HepG2 (cell line): Measurements from ENCODE around the gene DLST. TPM values are rescaled to one million over a fixed set of nuclear protein-coding genes. Genes with fewer than 3 reads are reported as not detected.

Source experiments
- CEBPG ChIP-seq: IDR thresholded peaks from 2 replicates; pipeline ENCODE4 v1.6.1; 2016
- FOSL2 ChIP-seq: sonication (generic); formaldehyde crosslinking; IDR thresholded peaks from 2 replicates; pipeline ENCODE4 v1.4.0; 2020; ENCODE audit warnings: missing genetic modification reagents
- MEF2D ChIP-seq: sonication (generic); formaldehyde crosslinking; IDR thresholded peaks from 2 replicates; pipeline ENCODE4 v1.5.1; 2020; ENCODE audit warnings: mild to moderate bottlenecking, missing genetic modification reagents
- SETDB1 ChIP-seq: sonication (generic); formaldehyde crosslinking; IDR thresholded peaks from 2 replicates; pipeline ENCODE4 v1.5.1; 2020; ENCODE audit warnings: missing genetic modification reagents, mild to moderate bottlenecking, borderline replicate concordance
- SMAD9 ChIP-seq: sonication (generic); formaldehyde crosslinking; IDR thresholded peaks from 2 replicates; pipeline ENCODE4 v1.5.1; 2020; ENCODE audit warnings: mild to moderate bottlenecking, missing genetic modification reagents
- TBX2 ChIP-seq: sonication (generic); formaldehyde crosslinking; IDR thresholded peaks from 2 replicates; pipeline ENCODE4 v1.5.0; 2020; ENCODE audit warnings: missing genetic modification reagents, mild to moderate bottlenecking, borderline replicate concordance
- ZFP82 ChIP-seq: sonication (generic); formaldehyde crosslinking; IDR thresholded peaks from 2 replicates; pipeline ENCODE4 v1.5.1; 2020; ENCODE audit warnings: mild to moderate bottlenecking, missing genetic modification reagents, borderline replicate concordance
- ZNF180 ChIP-seq: sonication (generic); formaldehyde crosslinking; IDR thresholded peaks from 2 replicates; pipeline ENCODE4 v1.4.0; 2020; ENCODE audit warnings: low read depth, missing genetic modification reagents, borderline replicate concordance
- ZNF331 ChIP-seq: sonication (generic); formaldehyde crosslinking; IDR thresholded peaks from 2 replicates; pipeline ENCODE4 v1.4.0; 2020; ENCODE audit warnings: missing genetic modification reagents
- ZNF556 ChIP-seq: sonication (generic); formaldehyde crosslinking; IDR thresholded peaks from 2 replicates; pipeline ENCODE4 v1.4.0; 2020; ENCODE audit warnings: mild to moderate bottlenecking, missing genetic modification reagents, borderline replicate concordance
- ZNF674 ChIP-seq: sonication (generic); formaldehyde crosslinking; IDR thresholded peaks from 2 replicates; pipeline ENCODE4 v1.5.0; 2020; ENCODE audit warnings: low read depth, mild to moderate bottlenecking, missing genetic modification reagents
- ZNF776 ChIP-seq: sonication (generic); formaldehyde crosslinking; IDR thresholded peaks from 2 replicates; pipeline ENCODE4 v1.4.0; 2020; ENCODE audit warnings: mild to moderate bottlenecking, missing genetic modification reagents
- ZNF781 ChIP-seq: sonication (generic); formaldehyde crosslinking; IDR thresholded peaks from 2 replicates; pipeline ENCODE4 v1.5.1; 2020; ENCODE audit warnings: borderline replicate concordance, mild to moderate bottlenecking, missing genetic modification reagents; ENCODE audit errors: not compliant biosample characterization
- ZSCAN25 ChIP-seq: sonication (generic); formaldehyde crosslinking; IDR thresholded peaks from 2 replicates; pipeline ENCODE4 v1.8.0; 2022; ENCODE audit warnings: mild to moderate bottlenecking, missing genetic modification reagents
- ZSCAN31 ChIP-seq: sonication (generic); formaldehyde crosslinking; IDR thresholded peaks from 2 replicates; pipeline ENCODE4 v1.5.0; 2020; ENCODE audit warnings: low read depth, mild to moderate bottlenecking, missing genetic modification reagents
- polyA plus RNA-seq, 8 experiments: library from polyadenylated mRNA; depleted of rRNA in 3 of 8; stranded (reverse) in 7 of 8; unstranded in 1 of 8; fragments of >200 nt; fragmentation: Illumina TruSeq in 4 of 8; extraction: Trizol in 4 of 8; gene quantifications; 2 replicates each; pipeline versions ENCODE4 v1.2.1 to v1.2.3, GENCODE V29; 2011 to 2016; ENCODE audit warnings: low read depth in 4 of 8, missing spikeins in 1 of 8, mixed read lengths in 1 of 8; ENCODE audit not compliant: insufficient read depth in 1 of 8
- total RNA-seq, 5 experiments: library from RNA; depleted of rRNA; stranded (reverse); fragments of >200 nt; fragmentation: Illumina TruSeq; extraction: Trizol; gene quantifications; 2 replicates each; pipeline ENCODE4 v1.2.3, GENCODE V29; 2016; ENCODE audit warnings: low read depth in 1 of 5
- TF ChIP-seq, protein P1 (sequence below): sonication (generic); formaldehyde crosslinking; IDR thresholded peaks from 2 replicates; pipeline ENCODE4 v1.4.0; 2020; ENCODE audit warnings: missing genetic modification reagents, borderline replicate concordance
- TF ChIP-seq, protein P2 (sequence below): sonication (generic); formaldehyde crosslinking; IDR thresholded peaks from 2 replicates; pipeline ENCODE4 v1.8.1; 2023; ENCODE audit warnings: mild to moderate bottlenecking, moderate library complexity, missing genetic modification reagents
- TF ChIP-seq, protein P3 (sequence below): sonication (generic); formaldehyde crosslinking; IDR thresholded peaks from 2 replicates; pipeline ENCODE4 v1.8.0; 2022; ENCODE audit warnings: mild to moderate bottlenecking, missing genetic modification reagents
- TF ChIP-seq, protein P4 (sequence below): sonication (generic); formaldehyde crosslinking; IDR thresholded peaks from 2 replicates; pipeline ENCODE4 v1.5.0; 2020; ENCODE audit warnings: mild to moderate bottlenecking, missing genetic modification reagents, borderline replicate concordance

DLST gene
- total and polyA plus RNA-seq, 2 of the 13 experiments (the other 11 are each of a cell fraction or from before 2014, with no cell fraction given): 56.5 to 94.3 TPM

DNA sequence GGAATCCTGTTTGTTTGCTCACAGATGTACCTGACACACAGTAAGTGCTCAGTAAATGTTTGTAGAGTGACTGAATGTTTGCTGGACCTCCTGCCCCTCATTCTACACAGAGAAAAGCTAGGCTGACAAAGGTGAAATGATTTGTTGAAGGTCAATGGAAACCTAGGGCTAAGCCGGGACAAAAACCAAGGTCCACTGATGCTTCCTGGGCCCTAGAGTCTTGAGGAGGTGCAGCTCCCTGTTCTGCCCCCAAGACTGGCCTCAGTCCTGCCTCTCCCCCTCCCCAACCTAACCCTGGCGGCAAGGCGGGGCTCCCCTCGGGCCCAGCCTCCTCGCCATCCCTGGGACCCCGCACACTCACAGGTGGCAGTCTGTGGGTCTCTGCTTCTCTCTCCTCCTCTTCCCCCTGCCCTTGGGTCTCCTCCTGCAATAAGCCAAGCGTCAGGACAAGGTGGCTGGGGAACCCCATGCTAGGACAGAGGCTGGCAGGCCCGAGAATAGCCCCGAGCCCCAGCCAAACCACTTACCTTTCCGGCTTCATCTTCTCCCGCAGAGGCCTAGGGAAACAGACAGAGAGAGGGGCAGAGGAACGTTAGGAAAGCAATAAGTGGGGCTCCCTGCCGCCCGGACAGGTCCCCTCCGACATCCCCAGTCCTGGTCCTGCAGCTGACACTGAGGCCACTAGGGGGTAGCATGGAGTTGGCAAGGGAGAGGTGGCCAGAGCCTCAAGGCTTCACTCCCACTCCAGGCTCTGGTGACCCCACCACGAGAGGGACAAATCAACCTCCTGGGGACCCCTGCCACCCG is 64.3 kb downstream of the DLST start (continued):
- TF ChIP-seq ZNF781 (peak; percentile 86), ZSCAN25 (no peak), SMAD9 (no peak), MEF2D (CRISPR knock-in tag) (peak; percentile 3; the same call in 1 of the 2 replicates), ZNF556 (CRISPR knock-in tag) (no peak), ZNF331 (CRISPR knock-in tag) (0 out of 2 replicates have a peak, but pooled peaks have one; percentile 53), ZFP82 (CRISPR knock-in tag) (no peak), FOSL2 (CRISPR knock-in tag) (peak; percentile 84), ZSCAN31 (CRISPR knock-in tag) (0 out of 2 replicates have a peak, but pooled peaks have one; percentile 43), SETDB1 (CRISPR knock-in tag) (no peak), ZNF674 (CRISPR knock-in tag) (no peak), ZNF776 (CRISPR knock-in tag) (no peak), TBX2 (CRISPR knock-in tag) (peak; percentile 75), CEBPG (peak; percentile 21; the same call in 1 of the 2 replicates), ZNF180 (no peak)
- TF ChIP-seq, protein P1, sequence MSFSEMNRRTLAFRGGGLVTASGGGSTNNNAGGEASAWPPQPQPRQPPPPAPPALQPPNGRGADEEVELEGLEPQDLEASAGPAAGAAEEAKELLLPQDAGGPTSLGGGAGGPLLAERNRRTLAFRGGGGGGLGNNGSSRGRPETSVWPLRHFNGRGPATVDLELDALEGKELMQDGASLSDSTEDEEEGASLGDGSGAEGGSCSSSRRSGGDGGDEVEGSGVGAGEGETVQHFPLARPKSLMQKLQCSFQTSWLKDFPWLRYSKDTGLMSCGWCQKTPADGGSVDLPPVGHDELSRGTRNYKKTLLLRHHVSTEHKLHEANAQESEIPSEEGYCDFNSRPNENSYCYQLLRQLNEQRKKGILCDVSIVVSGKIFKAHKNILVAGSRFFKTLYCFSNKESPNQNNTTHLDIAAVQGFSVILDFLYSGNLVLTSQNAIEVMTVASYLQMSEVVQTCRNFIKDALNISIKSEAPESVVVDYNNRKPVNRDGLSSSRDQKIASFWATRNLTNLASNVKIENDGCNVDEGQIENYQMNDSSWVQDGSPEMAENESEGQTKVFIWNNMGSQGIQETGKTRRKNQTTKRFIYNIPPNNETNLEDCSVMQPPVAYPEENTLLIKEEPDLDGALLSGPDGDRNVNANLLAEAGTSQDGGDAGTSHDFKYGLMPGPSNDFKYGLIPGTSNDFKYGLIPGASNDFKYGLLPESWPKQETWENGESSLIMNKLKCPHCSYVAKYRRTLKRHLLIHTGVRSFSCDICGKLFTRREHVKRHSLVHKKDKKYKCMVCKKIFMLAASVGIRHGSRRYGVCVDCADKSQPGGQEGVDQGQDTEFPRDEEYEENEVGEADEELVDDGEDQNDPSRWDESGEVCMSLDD: no peak
- TF ChIP-seq, protein P2, sequence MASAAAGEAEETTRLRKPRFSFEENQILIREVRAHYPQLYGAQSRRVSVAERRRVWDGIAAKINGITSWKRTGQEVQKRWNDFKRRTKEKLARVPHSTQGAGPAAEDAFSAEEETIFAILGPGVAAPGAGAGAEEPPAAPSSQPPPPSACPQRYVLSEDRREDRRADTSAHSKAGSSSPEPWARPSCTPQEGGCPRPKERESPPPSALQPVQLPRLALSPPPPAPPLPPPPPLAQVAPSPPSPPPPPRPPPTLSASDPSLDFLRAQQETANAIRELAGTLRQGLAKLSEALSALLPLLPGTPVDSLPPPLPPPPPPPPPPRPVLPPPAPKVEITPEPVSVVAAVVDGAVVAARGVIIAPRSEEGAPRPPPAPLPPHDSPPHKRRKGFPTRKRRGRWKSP (CRISPR knock-in tag): no peak; the same call in 1 of the 2 replicates
- TF ChIP-seq, protein P3, sequence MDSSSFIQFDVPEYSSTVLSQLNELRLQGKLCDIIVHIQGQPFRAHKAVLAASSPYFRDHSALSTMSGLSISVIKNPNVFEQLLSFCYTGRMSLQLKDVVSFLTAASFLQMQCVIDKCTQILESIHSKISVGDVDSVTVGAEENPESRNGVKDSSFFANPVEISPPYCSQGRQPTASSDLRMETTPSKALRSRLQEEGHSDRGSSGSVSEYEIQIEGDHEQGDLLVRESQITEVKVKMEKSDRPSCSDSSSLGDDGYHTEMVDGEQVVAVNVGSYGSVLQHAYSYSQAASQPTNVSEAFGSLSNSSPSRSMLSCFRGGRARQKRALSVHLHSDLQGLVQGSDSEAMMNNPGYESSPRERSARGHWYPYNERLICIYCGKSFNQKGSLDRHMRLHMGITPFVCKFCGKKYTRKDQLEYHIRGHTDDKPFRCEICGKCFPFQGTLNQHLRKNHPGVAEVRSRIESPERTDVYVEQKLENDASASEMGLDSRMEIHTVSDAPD (CRISPR knock-in tag): no peak
- TF ChIP-seq, protein P4, sequence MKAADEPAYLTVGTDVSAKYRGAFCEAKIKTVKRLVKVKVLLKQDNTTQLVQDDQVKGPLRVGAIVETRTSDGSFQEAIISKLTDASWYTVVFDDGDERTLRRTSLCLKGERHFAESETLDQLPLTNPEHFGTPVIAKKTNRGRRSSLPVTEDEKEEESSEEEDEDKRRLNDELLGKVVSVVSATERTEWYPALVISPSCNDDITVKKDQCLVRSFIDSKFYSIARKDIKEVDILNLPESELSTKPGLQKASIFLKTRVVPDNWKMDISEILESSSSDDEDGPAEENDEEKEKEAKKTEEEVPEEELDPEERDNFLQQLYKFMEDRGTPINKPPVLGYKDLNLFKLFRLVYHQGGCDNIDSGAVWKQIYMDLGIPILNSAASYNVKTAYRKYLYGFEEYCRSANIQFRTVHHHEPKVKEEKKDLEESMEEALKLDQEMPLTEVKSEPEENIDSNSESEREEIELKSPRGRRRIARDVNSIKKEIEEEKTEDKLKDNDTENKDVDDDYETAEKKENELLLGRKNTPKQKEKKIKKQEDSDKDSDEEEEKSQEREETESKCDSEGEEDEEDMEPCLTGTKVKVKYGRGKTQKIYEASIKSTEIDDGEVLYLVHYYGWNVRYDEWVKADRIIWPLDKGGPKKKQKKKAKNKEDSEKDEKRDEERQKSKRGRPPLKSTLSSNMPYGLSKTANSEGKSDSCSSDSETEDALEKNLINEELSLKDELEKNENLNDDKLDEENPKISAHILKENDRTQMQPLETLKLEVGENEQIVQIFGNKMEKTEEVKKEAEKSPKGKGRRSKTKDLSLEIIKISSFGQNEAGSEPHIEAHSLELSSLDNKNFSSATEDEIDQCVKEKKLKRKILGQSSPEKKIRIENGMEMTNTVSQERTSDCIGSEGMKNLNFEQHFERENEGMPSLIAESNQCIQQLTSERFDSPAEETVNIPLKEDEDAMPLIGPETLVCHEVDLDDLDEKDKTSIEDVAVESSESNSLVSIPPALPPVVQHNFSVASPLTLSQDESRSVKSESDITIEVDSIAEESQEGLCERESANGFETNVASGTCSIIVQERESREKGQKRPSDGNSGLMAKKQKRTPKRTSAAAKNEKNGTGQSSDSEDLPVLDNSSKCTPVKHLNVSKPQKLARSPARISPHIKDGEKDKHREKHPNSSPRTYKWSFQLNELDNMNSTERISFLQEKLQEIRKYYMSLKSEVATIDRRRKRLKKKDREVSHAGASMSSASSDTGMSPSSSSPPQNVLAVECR (CRISPR knock-in tag): peak; percentile 40; the same call in 1 of the 2 replicates
